NCI-H1105 (cell line): ENCODE results near the gene IFITM5.
"Not testable (repeated sequence)": the region's sequence is repeated elsewhere in the genome, so short reads cannot be mapped to it uniquely, and the experiment has no call there.

Experiments used
- DNase-seq: peaks from one replicate; lab custom pipeline; 2025; lab: John Stamatoyannopoulos, UW

The IFITM5 gene

DNA sequence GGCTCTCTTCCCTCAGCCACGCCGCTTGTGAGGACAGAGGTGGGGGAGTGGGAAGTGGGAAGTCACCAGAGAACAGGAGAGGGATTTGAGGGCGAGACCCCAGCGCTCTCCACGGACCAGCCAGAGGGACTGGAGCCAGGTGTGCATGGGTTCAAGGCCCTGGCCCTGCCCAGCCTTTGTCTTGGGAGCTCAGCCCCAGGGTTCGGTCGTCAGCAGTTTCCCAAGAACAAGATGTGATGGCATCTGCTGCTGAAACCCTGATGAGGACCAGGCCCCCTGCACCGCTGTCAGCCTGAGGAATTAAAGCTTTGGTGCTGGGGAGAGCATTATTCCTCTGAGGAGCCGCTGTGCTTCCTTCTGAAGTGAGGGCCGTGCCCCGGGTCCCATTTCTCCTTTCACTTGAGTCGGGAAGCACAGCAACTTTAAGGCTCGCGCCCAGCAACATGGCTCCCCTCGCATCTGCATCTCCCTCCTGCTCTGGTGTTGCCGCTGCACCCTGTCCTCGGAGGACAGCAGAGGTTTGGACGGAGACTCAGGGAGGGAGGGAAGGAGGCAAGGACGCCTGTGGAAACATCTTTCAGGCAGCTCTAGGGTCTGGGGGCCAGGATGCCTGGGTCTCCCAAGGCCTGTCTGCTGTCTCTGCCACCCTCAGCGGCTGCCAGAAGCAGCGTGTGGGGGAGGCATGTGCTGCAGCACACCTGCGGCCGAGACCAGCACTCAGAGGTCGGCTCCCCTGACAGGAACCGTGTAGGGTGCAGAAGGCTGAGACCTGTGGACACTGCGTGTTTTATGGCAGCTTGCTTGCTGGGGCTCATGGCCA, 3.8 kb downstream of the IFITM5 start:
- no peak for DNase-seq

DNA sequence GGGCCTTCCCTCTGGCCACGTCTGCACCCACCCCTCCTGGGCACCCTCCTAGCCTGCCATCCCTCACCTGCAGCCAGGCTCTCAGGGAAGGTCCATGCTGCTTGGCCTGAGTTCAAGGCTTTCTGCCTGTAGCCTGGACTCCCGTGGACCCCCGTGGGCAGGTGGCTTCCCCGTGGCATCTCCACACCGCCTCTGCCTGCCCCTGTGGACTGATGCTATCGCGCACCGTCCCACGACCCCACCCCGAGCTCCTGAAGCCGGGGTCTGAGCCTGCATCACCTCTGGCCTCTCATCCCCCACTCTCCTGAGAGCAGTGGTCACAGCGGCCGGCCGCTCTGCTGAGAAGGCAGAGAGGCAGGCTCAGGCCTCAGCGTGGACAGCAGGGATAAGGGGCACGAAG, 4.5 kb downstream of the IFITM5 start:
- DNase-seq, result no peak

DNA sequence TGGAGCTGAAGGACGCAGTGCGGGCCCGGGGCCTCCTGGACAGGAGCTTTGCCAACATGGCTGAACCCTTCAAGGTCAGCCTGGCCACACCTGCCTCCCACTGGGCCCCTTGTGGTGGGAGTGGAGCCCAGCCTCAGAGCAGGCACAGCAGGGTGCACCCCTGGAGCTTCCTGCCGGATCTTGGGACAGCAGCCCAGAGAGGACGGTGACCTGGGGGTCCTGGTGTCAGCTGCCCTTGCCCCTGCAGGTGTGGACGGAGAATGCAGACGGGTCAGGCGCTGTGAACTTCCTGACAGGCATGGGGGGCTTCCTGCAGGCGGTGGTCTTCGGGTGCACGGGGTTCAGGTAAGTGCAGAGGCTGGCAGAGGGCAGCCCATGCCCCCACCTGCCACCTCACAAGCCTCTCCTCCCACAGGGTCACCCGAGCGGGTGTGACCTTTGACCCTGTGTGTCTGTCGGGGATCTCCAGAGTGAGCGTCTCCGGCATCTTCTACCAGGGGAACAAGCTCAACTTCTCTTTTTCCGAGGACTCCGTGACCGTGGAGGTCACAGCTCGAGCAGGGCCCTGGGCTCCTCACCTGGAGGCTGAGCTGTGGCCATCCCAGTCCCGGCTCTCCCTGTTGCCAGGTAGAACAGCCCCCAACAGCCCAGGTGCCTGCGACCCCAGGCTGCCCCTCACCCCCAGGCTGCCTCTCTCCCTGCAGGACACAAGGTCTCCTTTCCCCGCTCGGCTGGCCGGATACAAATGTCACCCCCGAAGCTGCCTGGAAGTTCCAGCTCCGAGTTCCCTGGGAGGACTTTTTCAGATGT, 5.3 kb downstream of the IFITM5 start:
- DNase-seq, result no peak

GRCh38 chr11:293271-293851, 6.0 kb downstream of the IFITM5 start:
- DNase-seq, result no peak

GRCh38 chr11:292211-293121, 6.9 kb downstream of the IFITM5 start:
- DNase-seq, result no peak

DNA sequence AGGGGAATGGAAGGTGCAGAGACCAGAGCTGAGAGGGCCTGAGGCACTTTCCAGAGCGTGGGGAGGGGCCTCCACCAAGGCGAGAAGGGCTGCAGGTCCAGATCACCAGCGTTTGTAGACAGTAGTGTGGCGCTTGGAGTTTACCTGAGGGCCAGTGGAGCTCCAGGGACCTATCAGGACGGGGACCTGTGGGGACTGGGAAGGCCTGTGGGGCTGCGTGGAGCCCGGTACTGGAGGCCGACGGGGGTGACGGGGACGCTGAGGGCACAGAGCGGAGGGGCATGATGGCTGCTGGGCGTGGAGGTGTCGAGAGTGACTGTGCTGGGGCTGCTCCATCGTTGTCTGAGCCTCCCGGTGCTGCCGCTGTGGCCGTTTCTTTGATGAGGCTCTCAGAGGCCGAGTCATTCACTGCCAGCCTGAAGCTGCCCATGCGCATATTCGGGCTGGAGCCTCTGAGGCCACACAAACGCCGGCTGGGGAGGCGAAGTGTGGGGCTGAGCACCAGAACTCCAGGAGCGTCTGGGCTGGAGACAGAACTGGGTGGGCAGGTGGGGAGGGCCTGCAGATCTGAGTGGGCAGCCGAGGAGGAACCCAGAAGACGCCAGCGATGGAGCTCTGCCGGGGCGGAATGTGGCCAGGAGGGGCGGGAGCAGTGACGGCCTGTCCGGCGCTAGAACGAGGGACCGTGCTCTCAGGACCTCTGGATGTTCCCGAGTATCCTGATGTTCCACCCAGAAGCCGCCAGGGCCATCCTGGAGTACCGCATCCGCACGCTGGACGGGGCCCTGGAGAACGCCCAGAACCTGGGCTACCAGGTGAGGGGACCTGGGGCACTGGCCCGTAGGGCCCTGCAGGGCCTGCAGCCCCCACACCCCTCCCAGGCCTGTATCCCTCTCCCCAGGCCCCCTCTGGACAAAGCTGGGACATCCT, 7.8 kb downstream of the IFITM5 start:
- DNase-seq, result no peak

- no peak for DNase-seq
These were observed 8.6 kb downstream of the IFITM5 start for GRCh38 chr11:290621-291231.

- DNase-seq, result no peak
These were observed 9.4 kb downstream of the IFITM5 start for GRCh38 chr11:289712-290620.

DNA sequence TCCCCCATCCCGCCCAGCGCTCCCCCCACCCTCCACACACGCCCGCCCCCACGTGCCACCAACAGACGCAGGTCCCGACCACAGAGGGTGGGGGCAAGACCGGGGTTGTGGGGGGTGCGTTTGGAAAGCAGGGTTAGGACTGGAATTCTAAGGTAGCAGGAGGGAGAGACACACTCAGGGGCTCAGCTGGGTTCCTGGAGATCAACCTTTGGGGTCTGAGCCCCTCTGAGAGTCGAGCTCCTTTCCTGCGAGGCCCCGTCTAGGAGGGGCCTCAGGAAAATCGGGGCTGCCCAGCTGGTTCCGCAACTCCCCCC, 10.0 kb downstream of the IFITM5 start:
- no peak for DNase-seq

DNA sequence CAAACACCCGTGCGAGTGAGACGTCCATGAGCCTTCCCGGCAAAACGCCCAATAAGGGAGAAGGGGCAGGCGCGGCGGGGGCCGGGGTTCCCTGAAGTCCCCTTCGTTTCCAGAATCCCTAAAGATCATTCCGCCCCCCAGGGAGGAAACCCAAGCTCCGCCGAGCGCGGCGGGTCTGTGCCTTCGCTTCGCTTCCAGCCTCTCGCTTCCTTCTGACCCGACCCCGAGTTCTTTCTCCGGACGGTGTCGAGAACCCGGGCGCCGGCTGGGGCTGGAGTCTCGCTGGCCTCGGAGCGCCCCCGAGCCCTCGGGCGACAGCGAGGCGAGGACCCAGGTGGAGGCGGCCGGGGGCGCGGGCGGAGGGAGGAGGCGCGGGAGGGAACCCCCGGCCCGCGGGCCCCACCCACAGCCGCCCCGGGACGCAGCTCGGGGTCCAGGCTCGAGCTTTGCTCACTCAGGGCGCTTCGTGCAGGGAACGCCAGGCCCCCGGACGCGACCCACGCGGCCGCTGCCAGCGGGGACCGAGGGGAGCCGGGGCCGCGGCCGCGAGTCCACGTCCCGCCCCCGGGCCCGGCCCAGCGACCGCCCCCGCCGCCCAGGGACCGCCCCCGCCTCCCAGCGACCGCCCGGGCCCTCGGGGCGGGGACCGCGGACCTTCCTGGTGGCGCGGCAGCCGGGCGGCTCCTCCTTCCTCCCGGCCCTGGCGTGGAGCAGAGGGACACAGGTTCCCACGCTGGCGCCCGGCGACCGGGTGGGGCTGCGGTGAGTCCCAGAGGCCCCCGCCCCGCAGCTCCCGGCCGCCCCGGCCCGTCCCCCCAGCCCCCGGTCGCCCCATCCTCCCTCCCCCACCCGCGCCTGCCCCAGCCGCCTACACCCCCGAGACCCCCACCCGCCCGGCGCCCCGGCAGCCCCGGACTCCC, 10.6 kb downstream of the IFITM5 start, which contains the start of gene PGGHG:
Gene PGGHG, plus strand, starts transcription at position 649 of the 920 bp plus-strand sequence. CDS start 691 bp downstream, outside the sequence.
- DNase-seq, result peak; percentile 41

DNA sequence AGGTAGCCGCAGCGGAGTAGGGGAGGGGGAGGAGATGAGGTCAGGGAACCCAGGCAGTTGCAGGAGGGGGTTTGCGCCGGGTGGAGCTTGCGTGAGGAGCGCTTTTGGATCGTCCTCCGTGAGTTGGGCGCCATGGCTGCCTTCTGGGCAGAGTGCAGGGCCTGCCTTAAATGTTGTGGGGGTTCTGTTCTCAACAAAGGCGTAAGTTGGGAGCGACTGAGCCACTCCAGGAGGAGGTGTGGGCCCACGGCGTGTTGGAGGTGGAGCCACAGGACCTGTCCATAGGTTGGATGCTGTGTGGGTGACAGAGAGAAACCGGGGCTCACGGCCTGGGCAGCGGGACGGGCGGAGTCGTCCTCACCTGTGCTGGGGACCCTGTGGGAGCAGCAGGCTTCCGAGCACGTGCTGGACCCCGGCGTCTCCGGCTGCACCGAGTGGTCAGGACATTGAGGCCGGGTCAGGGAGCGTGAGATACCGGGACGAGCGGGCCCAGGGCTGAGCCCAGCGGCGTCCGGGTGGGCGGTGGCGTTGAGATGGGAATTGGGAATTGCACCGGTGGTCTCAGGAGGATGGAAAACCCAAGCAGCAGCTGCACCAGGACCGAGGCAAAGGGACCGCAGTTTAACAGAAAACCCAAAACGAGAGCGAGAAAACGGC, 11.4 kb downstream of the IFITM5 start:
- no peak for DNase-seq

GRCh38 chr11:286977-287820, 12.1 kb downstream of the IFITM5 start:
- DNase-seq, result not testable (repeated sequence)

GRCh38 chr11:285894-286220, 13.5 kb downstream of the IFITM5 start:
- DNase-seq, result no peak

DNA sequence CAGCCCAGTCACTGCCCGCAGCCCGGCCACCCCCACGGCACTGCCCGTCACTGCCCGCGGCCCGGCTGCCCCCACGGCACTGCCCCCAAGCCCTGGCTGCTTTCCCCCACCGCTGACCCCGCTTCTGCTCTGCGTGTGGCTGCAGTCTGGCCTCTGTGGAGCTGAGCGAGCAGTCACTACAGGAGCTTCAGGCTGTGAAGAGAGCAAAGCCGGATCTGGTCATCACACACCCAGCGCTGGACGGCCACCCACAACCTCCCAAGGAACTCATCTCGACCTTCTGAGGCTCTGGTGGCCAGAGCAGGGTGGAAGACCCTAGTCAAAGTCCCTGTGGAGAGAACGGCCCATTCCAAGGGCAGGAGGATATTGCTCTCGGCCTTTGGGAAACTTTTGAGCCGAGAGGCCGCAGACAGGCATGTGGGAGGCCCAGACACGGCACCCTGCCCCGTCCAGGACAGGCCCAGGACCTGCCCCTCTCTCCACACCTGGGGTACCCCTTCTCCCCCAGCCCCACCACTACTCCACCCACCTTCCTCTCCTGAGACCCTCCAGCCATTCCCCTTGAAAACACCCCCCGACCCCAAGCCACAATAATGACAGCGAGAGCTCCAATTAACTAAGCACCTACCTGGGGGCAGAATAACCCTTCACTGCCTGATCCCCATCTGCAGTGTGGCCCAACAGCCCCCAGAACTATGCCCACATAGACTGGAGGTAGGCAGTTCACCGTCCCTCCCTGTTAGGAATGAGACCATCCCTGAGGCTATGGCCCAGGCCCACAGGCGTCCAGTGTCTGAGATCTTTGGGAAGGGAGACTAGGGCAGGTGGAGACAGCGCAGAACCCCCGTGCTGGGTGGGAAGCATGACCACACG, 14.1 kb downstream of the IFITM5 start:
- no peak for DNase-seq

DNA sequence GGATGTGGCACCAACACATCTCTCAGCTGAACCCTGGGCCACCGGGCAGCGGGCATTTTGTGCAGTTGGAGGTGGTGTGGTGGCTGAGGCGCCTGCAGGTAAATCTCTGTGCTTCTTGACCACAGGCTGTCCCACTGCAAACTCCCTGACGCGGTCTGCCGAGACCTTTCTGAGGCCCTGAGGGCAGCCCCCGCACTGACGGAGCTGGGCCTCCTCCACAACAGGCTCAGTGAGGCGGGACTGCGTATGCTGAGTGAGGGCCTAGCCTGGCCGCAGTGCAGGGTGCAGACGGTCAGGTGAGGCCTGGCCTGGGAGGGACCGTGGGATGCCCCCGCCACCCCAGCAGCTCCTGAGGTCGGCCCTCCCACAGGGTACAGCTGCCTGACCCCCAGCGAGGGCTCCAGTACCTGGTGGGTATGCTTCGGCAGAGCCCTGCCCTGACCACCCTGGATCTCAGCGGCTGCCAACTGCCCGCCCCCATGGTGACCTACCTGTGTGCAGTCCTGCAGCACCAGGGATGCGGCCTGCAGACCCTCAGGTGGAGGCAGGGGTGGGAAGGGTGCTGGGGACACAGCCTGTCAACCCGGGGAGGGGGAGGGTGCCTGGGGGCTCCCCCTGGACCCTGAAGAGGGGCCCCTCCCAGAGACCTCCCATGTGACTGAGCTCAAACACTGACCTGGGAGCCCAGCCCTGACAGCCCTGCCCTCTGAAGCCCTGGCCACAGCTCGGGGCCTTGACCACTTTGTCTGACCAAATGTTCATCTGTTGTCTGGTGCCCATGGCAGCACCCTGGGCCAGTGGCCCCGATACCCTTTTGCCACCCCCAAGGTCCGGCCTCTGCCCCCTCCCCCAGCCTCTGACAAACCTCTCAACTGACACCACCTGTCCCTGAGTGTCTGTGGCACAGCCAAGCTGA, 15.0 kb downstream of the IFITM5 start:
- DNase-seq, result no peak
